ENCODE results near the gene SLC44A1.

DNA sequence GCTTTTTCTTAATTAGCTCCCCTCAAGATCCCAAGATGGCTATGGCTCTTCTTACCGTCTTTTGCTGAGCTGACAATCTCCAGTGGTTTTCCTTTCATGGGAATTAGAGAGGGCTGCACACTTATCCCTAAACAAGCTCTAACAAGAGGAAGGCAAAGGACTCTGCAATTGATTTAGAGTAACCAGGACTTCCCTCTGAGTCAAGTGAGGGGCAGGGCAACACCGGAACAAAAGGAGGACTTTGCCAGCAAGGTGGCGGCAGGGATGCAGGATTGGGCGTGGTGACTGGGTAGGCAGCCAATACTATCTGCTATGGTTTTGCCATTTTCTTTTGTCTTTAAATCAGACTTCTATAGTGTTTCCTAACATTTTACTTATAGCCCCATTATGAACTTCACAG is 9.8 kb downstream of the SLC44A1 start:
- TF ChIP-seq, protein P1, sequence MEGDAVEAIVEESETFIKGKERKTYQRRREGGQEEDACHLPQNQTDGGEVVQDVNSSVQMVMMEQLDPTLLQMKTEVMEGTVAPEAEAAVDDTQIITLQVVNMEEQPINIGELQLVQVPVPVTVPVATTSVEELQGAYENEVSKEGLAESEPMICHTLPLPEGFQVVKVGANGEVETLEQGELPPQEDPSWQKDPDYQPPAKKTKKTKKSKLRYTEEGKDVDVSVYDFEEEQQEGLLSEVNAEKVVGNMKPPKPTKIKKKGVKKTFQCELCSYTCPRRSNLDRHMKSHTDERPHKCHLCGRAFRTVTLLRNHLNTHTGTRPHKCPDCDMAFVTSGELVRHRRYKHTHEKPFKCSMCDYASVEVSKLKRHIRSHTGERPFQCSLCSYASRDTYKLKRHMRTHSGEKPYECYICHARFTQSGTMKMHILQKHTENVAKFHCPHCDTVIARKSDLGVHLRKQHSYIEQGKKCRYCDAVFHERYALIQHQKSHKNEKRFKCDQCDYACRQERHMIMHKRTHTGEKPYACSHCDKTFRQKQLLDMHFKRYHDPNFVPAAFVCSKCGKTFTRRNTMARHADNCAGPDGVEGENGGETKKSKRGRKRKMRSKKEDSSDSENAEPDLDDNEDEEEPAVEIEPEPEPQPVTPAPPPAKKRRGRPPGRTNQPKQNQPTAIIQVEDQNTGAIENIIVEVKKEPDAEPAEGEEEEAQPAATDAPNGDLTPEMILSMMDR (IDR thresholded peaks at IDR 0.05), result no peak
- no peak for TF ChIP-seq POLR2A (IDR thresholded peaks at IDR 0.05)

Measured in adrenal gland (tissue), 5 donors.